Measurements from ENCODE around the gene MAP4K4.

MAP4K4 gene

DNA sequence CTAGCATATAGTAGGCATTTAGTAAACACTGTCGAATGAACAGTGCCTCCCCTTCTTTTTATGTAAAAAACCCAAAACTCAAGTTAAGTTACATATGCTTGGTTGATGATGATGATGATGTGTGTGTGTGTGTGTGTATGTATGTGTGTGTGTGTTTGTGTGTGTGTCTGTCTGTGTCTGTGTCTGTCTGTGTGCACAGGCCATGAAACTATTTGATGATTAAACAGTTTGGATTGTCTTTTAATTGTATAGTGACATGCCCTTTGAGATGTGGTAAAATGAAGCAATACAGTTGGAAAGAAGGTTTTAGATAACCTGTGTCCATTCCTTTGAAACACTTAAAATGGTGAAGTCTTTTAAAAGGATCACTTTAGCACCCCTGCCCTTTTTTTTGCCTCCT lies 105.6 kb downstream of the MAP4K4 start:
- ATAC-seq (ENCODE audit: insufficient read depth, low read depth), result no peak
- Histone ChIP-seq H3K79me2 (ENCODE audit: insufficient read depth, low read length) (peaks cover 92% of the 10 kb centered on the region), H3K36me3 (ENCODE audit: insufficient read depth, low read length) (peaks cover 11% of the 10 kb centered on the region), H3K9me3 (ENCODE audit: insufficient read depth, low read length, severe bottlenecking) (no peaks in the 10 kb centered on the region), H3K9ac (ENCODE audit: low read depth, low read length) (no peak overlapping the region), H2AFZ (ENCODE audit: low read depth, low read length) (no peak overlapping the region), H3K4me3 (ENCODE audit: low read depth in 1 of 2, low read length in 2 of 2) (no peak overlapping the region), H3K4me1 (ENCODE audit: insufficient read depth, low read length) (peaks cover 57% of the 10 kb centered on the region), H4K20me1 (ENCODE audit: insufficient read depth, low read length) (peaks cover 59% of the 10 kb centered on the region), H3K4me2 (ENCODE audit: insufficient read depth, low read length) (no peak overlapping the region), H3K27ac (ENCODE audit: low read length) (peak overlapping the region; percentile 17; the same call in 1 of the 2 replicates), H3K27me3 (ENCODE audit: insufficient read depth, low read length, poor library complexity) (no peaks in the 10 kb centered on the region)
- DNase-seq, result no peak
- TF ChIP-seq, protein P1, sequence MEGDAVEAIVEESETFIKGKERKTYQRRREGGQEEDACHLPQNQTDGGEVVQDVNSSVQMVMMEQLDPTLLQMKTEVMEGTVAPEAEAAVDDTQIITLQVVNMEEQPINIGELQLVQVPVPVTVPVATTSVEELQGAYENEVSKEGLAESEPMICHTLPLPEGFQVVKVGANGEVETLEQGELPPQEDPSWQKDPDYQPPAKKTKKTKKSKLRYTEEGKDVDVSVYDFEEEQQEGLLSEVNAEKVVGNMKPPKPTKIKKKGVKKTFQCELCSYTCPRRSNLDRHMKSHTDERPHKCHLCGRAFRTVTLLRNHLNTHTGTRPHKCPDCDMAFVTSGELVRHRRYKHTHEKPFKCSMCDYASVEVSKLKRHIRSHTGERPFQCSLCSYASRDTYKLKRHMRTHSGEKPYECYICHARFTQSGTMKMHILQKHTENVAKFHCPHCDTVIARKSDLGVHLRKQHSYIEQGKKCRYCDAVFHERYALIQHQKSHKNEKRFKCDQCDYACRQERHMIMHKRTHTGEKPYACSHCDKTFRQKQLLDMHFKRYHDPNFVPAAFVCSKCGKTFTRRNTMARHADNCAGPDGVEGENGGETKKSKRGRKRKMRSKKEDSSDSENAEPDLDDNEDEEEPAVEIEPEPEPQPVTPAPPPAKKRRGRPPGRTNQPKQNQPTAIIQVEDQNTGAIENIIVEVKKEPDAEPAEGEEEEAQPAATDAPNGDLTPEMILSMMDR (IDR thresholded peaks at IDR 0.05; ENCODE audit: borderline replicate concordance, extremely low read depth, low read length, poor library complexity, severe bottlenecking), result no peak
- no peak for TF ChIP-seq EZH2 (IDR thresholded peaks at IDR 0.05; ENCODE audit: borderline replicate concordance, low read depth, low read length, severe bottlenecking)

DNA sequence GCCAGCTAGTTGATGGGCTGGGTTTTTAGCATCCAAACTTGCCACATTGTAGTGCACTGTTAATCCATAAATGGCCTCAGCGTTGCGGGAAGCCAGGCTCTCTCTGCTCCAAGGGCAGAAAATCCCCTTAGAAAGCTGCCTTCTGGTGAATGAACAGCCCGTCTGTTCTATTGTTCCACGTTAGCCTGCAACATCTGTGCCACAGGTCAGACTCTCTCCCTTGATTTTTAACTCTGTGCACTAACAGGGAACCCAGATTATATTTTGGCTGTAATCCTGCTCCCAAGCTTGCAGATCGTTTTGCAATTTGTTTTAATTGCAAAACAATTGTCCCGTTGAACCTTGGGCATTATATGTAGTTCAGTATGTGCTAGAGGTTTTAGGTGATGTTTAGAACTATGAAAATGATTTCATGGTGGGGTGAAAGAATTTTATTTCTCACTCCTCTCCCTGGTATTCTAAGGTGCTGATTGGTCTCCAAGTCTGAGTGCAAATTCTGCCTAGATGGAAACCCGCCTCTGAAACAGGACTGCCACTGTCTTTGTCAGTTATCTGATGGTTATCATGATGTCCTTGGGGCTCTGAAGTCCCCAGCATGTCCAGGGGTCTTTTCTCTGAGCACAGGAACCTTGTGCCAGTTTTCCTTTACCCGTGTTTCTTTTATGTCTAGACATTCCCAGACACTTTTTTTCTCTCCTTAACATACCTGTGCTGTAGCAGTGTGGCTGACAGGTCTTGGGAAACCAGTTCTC lies 106.6 kb downstream of the MAP4K4 start:
- Histone ChIP-seq H3K4me2 (ENCODE audit: insufficient read depth, low read length) (no peak overlapping the region), H3K27ac (ENCODE audit: low read length) (peak overlapping the region; percentile 17), H3K27me3 (ENCODE audit: insufficient read depth, low read length, poor library complexity) (no peaks in the 10 kb centered on the region), H3K4me3 (ENCODE audit: low read depth in 1 of 2, low read length in 2 of 2) (no peak overlapping the region), H3K36me3 (ENCODE audit: insufficient read depth, low read length) (peaks cover 12% of the 10 kb centered on the region), H3K9ac (ENCODE audit: low read depth, low read length) (no peak overlapping the region), H3K79me2 (ENCODE audit: insufficient read depth, low read length) (peaks cover 92% of the 10 kb centered on the region), H3K9me3 (ENCODE audit: insufficient read depth, low read length, severe bottlenecking) (no peaks in the 10 kb centered on the region), H2AFZ (ENCODE audit: low read depth, low read length) (no peak overlapping the region), H4K20me1 (ENCODE audit: insufficient read depth, low read length) (peaks cover 61% of the 10 kb centered on the region), H3K4me1 (ENCODE audit: insufficient read depth, low read length) (peaks cover 58% of the 10 kb centered on the region)
- TF ChIP-seq, protein P1 (IDR thresholded peaks at IDR 0.05; ENCODE audit: borderline replicate concordance, extremely low read depth, low read length, poor library complexity, severe bottlenecking), result no peak
- no peak for TF ChIP-seq EZH2 (IDR thresholded peaks at IDR 0.05; ENCODE audit: borderline replicate concordance, low read depth, low read length, severe bottlenecking)
- DNase-seq (no peak), ATAC-seq (ENCODE audit: insufficient read depth, low read depth) (no peak)

DNA sequence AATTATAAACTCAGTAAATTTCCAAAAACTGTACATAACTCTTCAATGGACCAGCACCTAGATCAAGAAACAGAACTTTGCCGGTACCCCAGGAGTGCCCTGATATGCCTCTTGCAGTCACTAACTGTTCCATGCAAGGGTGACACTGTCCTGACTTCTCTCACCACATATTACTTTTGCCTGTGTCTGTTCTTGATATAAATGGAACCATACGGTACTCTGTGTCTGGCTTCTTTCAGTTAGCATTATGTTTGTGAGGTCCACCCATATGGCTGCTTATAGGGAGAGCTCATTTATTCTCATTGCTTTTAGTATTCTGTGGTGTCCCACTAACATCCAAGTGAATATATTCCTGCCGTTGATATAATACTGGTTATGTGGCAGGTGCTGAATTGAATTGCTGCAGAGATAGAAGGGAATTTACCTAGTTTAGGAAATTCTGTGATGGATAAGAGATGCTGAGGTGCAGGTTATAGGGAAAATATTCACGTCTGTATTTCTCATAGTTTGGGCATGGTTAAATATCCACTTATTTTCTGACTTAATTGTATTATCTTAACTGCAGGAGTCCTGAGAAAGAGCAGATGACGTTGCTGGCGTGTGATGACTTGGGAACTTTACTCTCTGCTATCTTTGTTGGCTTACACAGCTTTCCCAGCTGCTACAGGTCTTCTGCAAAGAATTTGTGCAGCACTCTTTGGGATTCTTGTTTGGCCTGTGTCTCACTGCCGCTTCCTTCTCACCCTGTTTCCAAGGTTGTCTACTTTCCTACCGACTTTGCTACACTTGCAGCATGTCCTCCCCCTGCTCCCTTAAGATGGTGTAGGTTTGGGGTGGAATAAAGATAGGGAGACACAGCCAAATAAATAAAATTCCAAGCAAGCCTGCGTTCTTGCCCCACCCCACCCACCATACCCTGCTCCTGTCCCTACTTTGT lies 107.9 kb downstream of the MAP4K4 start:
- peak; percentile 13; the same call in 2 of the 3 replicates for ATAC-seq (ENCODE audit: insufficient read depth, low read depth)
- Histone ChIP-seq H3K9me3 (ENCODE audit: insufficient read depth, low read length, severe bottlenecking) (no peaks in the 10 kb centered on the region), H3K36me3 (ENCODE audit: insufficient read depth, low read length) (peaks cover 12% of the 10 kb centered on the region), H3K79me2 (ENCODE audit: insufficient read depth, low read length) (peaks cover 92% of the 10 kb centered on the region), H3K4me3 (ENCODE audit: low read depth in 1 of 2, low read length in 2 of 2) (no peak overlapping the region), H3K4me1 (ENCODE audit: insufficient read depth, low read length) (peaks cover 58% of the 10 kb centered on the region), H4K20me1 (ENCODE audit: insufficient read depth, low read length) (peaks cover 61% of the 10 kb centered on the region), H3K27me3 (ENCODE audit: insufficient read depth, low read length, poor library complexity) (no peaks in the 10 kb centered on the region), H3K27ac (ENCODE audit: low read length) (peak overlapping the region; percentile 68), H3K4me2 (ENCODE audit: insufficient read depth, low read length) (peak overlapping the region; percentile 62), H2AFZ (ENCODE audit: low read depth, low read length) (no peak overlapping the region), H3K9ac (ENCODE audit: low read depth, low read length) (0 out of 2 replicates have a peak overlapping the region, but pooled peaks have one; percentile 1)
- no peak for DNase-seq
- no peak for TF ChIP-seq EZH2 (IDR thresholded peaks at IDR 0.05; ENCODE audit: borderline replicate concordance, low read depth, low read length, severe bottlenecking)
- TF ChIP-seq, protein P1 (IDR thresholded peaks at IDR 0.05; ENCODE audit: borderline replicate concordance, extremely low read depth, low read length, poor library complexity, severe bottlenecking), result no peak

Measured in DND-41 (cell line).